OCI-LY3 (cell line): ENCODE data around the gene FBXO8.

Experiments
- H2AFZ ChIP-seq: fragments of 200-600, 300-600 bp; shearing (Covaris generic); 2 replicates; pipeline ENCODE4 v1.6.0; 2014; ENCODE audit warnings: antibody characterized with exemption, low read depth, low read length
- H3K27ac ChIP-seq: fragments of 200-600, 300-600 bp; sonication (generic); 2 replicates; pipeline ENCODE4 v1.5.1; 2014; ENCODE audit warnings: mild to moderate bottlenecking, low read length, moderate library complexity, mixed read lengths
- H3K27me3 ChIP-seq: fragments of 200-600, 300-600 bp; sonication (generic); 2 replicates; pipeline ENCODE4 v1.6.1; 2014; ENCODE audit warnings: low read depth, low read length, mixed read lengths
- H3K36me3 ChIP-seq: fragments of 200-600, 300-600 bp; sonication (generic); replicated peaks from 2 replicates; pipeline ENCODE3; 2014; ENCODE audit warnings: low read depth, low read length, mixed read lengths
- H3K4me1 ChIP-seq: fragments of 300-600, 200-600 bp; sonication (generic); 2 replicates; pipeline ENCODE4 v1.6.1; 2014; ENCODE audit warnings: low read length, mixed read lengths
- H3K4me2 ChIP-seq: fragments of 200-600, 300-600 bp; sonication (generic); 2 replicates; pipeline ENCODE4 v1.6.1; 2014; ENCODE audit warnings: low read length, mixed read lengths
- H3K4me3 ChIP-seq: fragments of 300-600, 200-600 bp; sonication (generic); 2 replicates; pipeline ENCODE4 v1.5.1; 2014; ENCODE audit warnings: antibody characterized with exemption, mild to moderate bottlenecking, low read length, moderate library complexity
- H3K79me2 ChIP-seq: fragments of 300-600, 200-600 bp; shearing (Covaris generic); 2 replicates; pipeline ENCODE4 v1.6.1; 2014; ENCODE audit warnings: mild to moderate bottlenecking, low read length, mixed read lengths
- H3K9ac ChIP-seq: fragments of 300-600, 200-600 bp; shearing (Covaris generic); 2 replicates; pipeline ENCODE4 v1.6.0; 2014; ENCODE audit warnings: mild to moderate bottlenecking, low read length, moderate library complexity
- H3K9me3 ChIP-seq: fragments of 200-600, 300-600 bp; shearing (Covaris generic); 2 replicates; pipeline ENCODE4 v1.6.1; 2014; ENCODE audit warnings: low read length, mixed read lengths; ENCODE audit not compliant: insufficient read depth
- H4K20me1 ChIP-seq: fragments of 200-600, 300-600 bp; sonication (generic); 2 replicates; pipeline ENCODE4 v1.6.1; 2016; ENCODE audit warnings: low read length, mixed read lengths; ENCODE audit not compliant: insufficient read depth
- CTCF ChIP-seq: fragments of 200-600, 300-600 bp; sonication (generic); IDR thresholded peaks from 2 replicates; pipeline ENCODE4 v1.5.1; 2014; ENCODE audit warnings: antibody characterized with exemption, low read length, low read depth
- EZH2phosphoT487 ChIP-seq: fragments of 200-600 bp; shearing (Covaris generic); IDR thresholded peaks from 2 replicates; pipeline ENCODE4 v1.6.1; 2018; ENCODE audit warnings: antibody characterized with exemption, mixed run types, low read depth

FBXO8 gene

GRCh38 chr4:174193438-174194374 lies 89.8 kb downstream of the FBXO8 start:
- no peak overlapping the region for H2AFZ ChIP-seq
- no peak overlapping the region for H3K27ac ChIP-seq
- no peaks in the 10 kb centered on the region for H4K20me1 ChIP-seq
- TF ChIP-seq CTCF (no peak), EZH2phosphoT487 (no peak)
- peaks cover 25% of the 10 kb centered on the region for H3K4me1 ChIP-seq
- H3K79me2 ChIP-seq: no peaks in the 10 kb centered on the region
- no peak overlapping the region for H3K9ac ChIP-seq
- H3K4me3 ChIP-seq: no peak overlapping the region
- no peaks in the 10 kb centered on the region for H3K36me3 ChIP-seq
- no peaks in the 10 kb centered on the region for H3K27me3 ChIP-seq
- H3K9me3 ChIP-seq: no peaks in the 10 kb centered on the region
- H3K4me2 ChIP-seq: no peak overlapping the region

GRCh38 chr4:174192943-174193342 lies 90.5 kb downstream of the FBXO8 start:
- Histone ChIP-seq H2AFZ (no peak overlapping the region), H3K9ac (no peak overlapping the region), H3K4me2 (no peak overlapping the region), H3K36me3 (no peaks in the 10 kb centered on the region), H3K9me3 (no peaks in the 10 kb centered on the region), H3K27me3 (no peaks in the 10 kb centered on the region), H3K79me2 (no peaks in the 10 kb centered on the region), H3K4me3 (no peak overlapping the region), H3K4me1 (peaks cover 17% of the 10 kb centered on the region), H4K20me1 (no peaks in the 10 kb centered on the region), H3K27ac (no peak overlapping the region)
- TF ChIP-seq EZH2phosphoT487 (no peak), CTCF (no peak)

- no peak overlapping the region for H3K4me2 ChIP-seq
- no peak overlapping the region for H3K4me3 ChIP-seq
- H3K79me2 ChIP-seq: no peaks in the 10 kb centered on the region
- H3K27ac ChIP-seq: no peak overlapping the region
- TF ChIP-seq EZH2phosphoT487 (no peak), CTCF (no peak)
- H3K27me3 ChIP-seq: no peaks in the 10 kb centered on the region
- no peaks in the 10 kb centered on the region for H3K36me3 ChIP-seq
- H3K9ac ChIP-seq: no peak overlapping the region
- no peaks in the 10 kb centered on the region for H3K9me3 ChIP-seq
- H3K4me1 ChIP-seq: peaks cover 12% of the 10 kb centered on the region
- no peak overlapping the region for H2AFZ ChIP-seq
- no peaks in the 10 kb centered on the region for H4K20me1 ChIP-seq
These were observed 92.5 kb downstream of the FBXO8 start for GRCh38 chr4:174190832-174191500.

GRCh38 chr4:174189392-174190015 lies 94.0 kb downstream of the FBXO8 start:
- no peaks in the 10 kb centered on the region for H3K79me2 ChIP-seq
- TF ChIP-seq CTCF (no peak), EZH2phosphoT487 (no peak)

More at GRCh38 chr4:174189392-174190015, 94.0 kb downstream of the FBXO8 start:
- Histone ChIP-seq H2AFZ (no peak overlapping the region), H3K4me1 (peaks cover 12% of the 10 kb centered on the region), H3K27me3 (no peaks in the 10 kb centered on the region), H3K36me3 (no peaks in the 10 kb centered on the region), H3K4me3 (no peak overlapping the region), H3K4me2 (no peak overlapping the region), H3K27ac (no peak overlapping the region), H3K9ac (no peak overlapping the region), H4K20me1 (no peaks in the 10 kb centered on the region), H3K9me3 (no peaks in the 10 kb centered on the region)
